Fibroblast of lung (primary cell): ENCODE results near the gene SCN3A.

Experiments used
- CTCF ChIP-seq, 2 donors: IDR thresholded peaks in 1 of 2; conservative IDR thresholded peaks in 1 of 2; 1 replicate in 1 of 2; 2 replicates in 1 of 2; pipeline ENCODE4 v1.5.1; 2011 to 2012; ENCODE audit warnings: low read length in 2 of 2, control low read depth in 1 of 2, inconsistent platforms in 1 of 2, low read depth in 1 of 2, mild to moderate bottlenecking in 1 of 2
- EZH2 ChIP-seq: IDR thresholded peaks from 2 replicates; pipeline ENCODE4 v1.5.1; 2012; ENCODE audit warnings: low read length, control low read depth, mild to moderate bottlenecking; ENCODE audit errors: missing control alignments

GRCh38 chr2:165070076-165070475 is 133.8 kb downstream of the SCN3A start:
- TF ChIP-seq EZH2 (no peak), CTCF (conservative IDR thresholded peaks at IDR 0.05 in 1 of 2, IDR thresholded peaks at IDR 0.05 in 1 of 2; ENCODE audit: low read depth in 1 of 2, low read length in 2 of 2) (no peak)
